ENCODE results near the gene MOGAT1.
"Not testable (repeated sequence)": the region's sequence is repeated elsewhere in the genome, so short reads cannot be mapped to it uniquely, and the experiment has no call there.

The MOGAT1 gene

GRCh38 chr2:222751238-222751637 lies 79.8 kb downstream of the MOGAT1 start:
- Mint-ChIP-seq H3K9me3 (no peaks in the 10 kb centered on the region), H3K36me3 (ENCODE audit: low read depth) (no peaks in the 10 kb centered on the region), H3K4me1 (ENCODE audit: low read depth) (peaks cover 44% of the 10 kb centered on the region), H3K4me3 (no peak overlapping the region), H3K27ac (no peak overlapping the region), H3K27me3 (ENCODE audit: low read depth) (peaks cover 6% of the 10 kb centered on the region)
- DNase-seq (ENCODE audit: low spot score), result no peak

GRCh38 chr2:222751821-222752719 lies 80.6 kb downstream of the MOGAT1 start:
- Mint-ChIP-seq H3K36me3 (ENCODE audit: low read depth) (no peaks in the 10 kb centered on the region), H3K27ac (no peak overlapping the region), H3K27me3 (ENCODE audit: low read depth) (peaks cover 6% of the 10 kb centered on the region), H3K4me3 (no peak overlapping the region), H3K9me3 (no peaks in the 10 kb centered on the region), H3K4me1 (ENCODE audit: low read depth) (peaks cover 37% of the 10 kb centered on the region)
- DNase-seq (ENCODE audit: low spot score), result peak; percentile 8

GRCh38 chr2:222752746-222753145 lies 81.3 kb downstream of the MOGAT1 start:
- DNase-seq (ENCODE audit: low spot score), result no peak
- Mint-ChIP-seq H3K36me3 (ENCODE audit: low read depth) (no peaks in the 10 kb centered on the region), H3K4me3 (no peak overlapping the region), H3K4me1 (ENCODE audit: low read depth) (peaks cover 32% of the 10 kb centered on the region), H3K27me3 (ENCODE audit: low read depth) (peaks cover 6% of the 10 kb centered on the region), H3K27ac (no peak overlapping the region), H3K9me3 (no peaks in the 10 kb centered on the region)

- no peaks in the 10 kb centered on the region for H3K9me3 Mint-ChIP-seq
- peaks cover 6% of the 10 kb centered on the region for H3K27me3 Mint-ChIP-seq (ENCODE audit: low read depth)
- H3K27ac Mint-ChIP-seq, result no peak overlapping the region
- H3K4me3 Mint-ChIP-seq, result no peak overlapping the region
- no peaks in the 10 kb centered on the region for H3K36me3 Mint-ChIP-seq (ENCODE audit: low read depth)
- DNase-seq (ENCODE audit: low spot score), result no peak
- H3K4me1 Mint-ChIP-seq (ENCODE audit: low read depth), result peaks cover 27% of the 10 kb centered on the region
These were observed 81.9 kb downstream of the MOGAT1 start for GRCh38 chr2:222753251-222753824.

GRCh38 chr2:222754324-222754930 lies 83.0 kb downstream of the MOGAT1 start:
- Mint-ChIP-seq H3K27me3 (ENCODE audit: low read depth) (peaks cover 6% of the 10 kb centered on the region), H3K4me1 (ENCODE audit: low read depth) (peaks cover 27% of the 10 kb centered on the region), H3K9me3 (no peaks in the 10 kb centered on the region), H3K27ac (no peak overlapping the region), H3K4me3 (no peak overlapping the region), H3K36me3 (ENCODE audit: low read depth) (no peaks in the 10 kb centered on the region)
- DNase-seq (ENCODE audit: low spot score), result no peak

- H3K36me3 Mint-ChIP-seq (ENCODE audit: low read depth); H3K27me3 Mint-ChIP-seq (ENCODE audit: low read depth); H3K9me3 Mint-ChIP-seq; H3K4me3 Mint-ChIP-seq; DNase-seq (ENCODE audit: low spot score); H3K27ac Mint-ChIP-seq: not testable (repeated sequence)
- H3K4me1 Mint-ChIP-seq (ENCODE audit: low read depth), result peaks cover 27% of the 10 kb centered on the region
These were observed 84.1 kb downstream of the MOGAT1 start for GRCh38 chr2:222755593-222755992.

GRCh38 chr2:222756362-222756831 lies 84.9 kb downstream of the MOGAT1 start:
- DNase-seq (ENCODE audit: low spot score), result no peak
- Mint-ChIP-seq H3K27me3 (ENCODE audit: low read depth) (peaks cover 2% of the 10 kb centered on the region), H3K4me1 (ENCODE audit: low read depth) (peaks cover 23% of the 10 kb centered on the region), H3K4me3 (no peak overlapping the region), H3K27ac (no peak overlapping the region), H3K36me3 (ENCODE audit: low read depth) (no peaks in the 10 kb centered on the region), H3K9me3 (no peaks in the 10 kb centered on the region)

- H3K27ac Mint-ChIP-seq, result no peak overlapping the region
- H3K4me3 Mint-ChIP-seq, result no peak overlapping the region
- no peaks in the 10 kb centered on the region for H3K36me3 Mint-ChIP-seq (ENCODE audit: low read depth)
- H3K27me3 Mint-ChIP-seq (ENCODE audit: low read depth), result peaks cover 5% of the 10 kb centered on the region
- peaks cover 19% of the 10 kb centered on the region for H3K4me1 Mint-ChIP-seq (ENCODE audit: low read depth)
- DNase-seq (ENCODE audit: low spot score), result no peak
- no peaks in the 10 kb centered on the region for H3K9me3 Mint-ChIP-seq
These were observed 85.6 kb downstream of the MOGAT1 start for GRCh38 chr2:222756951-222757650.

Measured in T-helper 2 cell treated with Interferon-gamma antibody and Interleukin-4, amounts not matched to agents 5 μg/mL and 100 μg/mL, for 36 hours (primary cell).